Stimulated activated CD4-positive, alpha-beta T cell treated with anti-CD3 and anti-CD28 coated beads, TNF-alpha, amount 100 ng/mL, for 24 hours (primary cell): ENCODE data around the gene MAD1L1.

ENCODE experiments used
- DNase-seq, 3 experiments: peaks; one replicate each; pipeline ENCODE4 v3.0.0-alpha.2; 2020; ENCODE audit warnings: low read depth in 3 of 3

Gene MAD1L1

GRCh38 chr7:2090526-2091520 lies 141.9 kb downstream of the MAD1L1 start:
- DNase-seq: no peak

GRCh38 chr7:2088801-2089200 lies 143.9 kb downstream of the MAD1L1 start:
- DNase-seq: no peak

- no peak for DNase-seq
Observed at GRCh38 chr7:2087744-2088143, 145.0 kb downstream of the MAD1L1 start.

- no peak for DNase-seq
Observed at GRCh38 chr7:2086229-2086628, 146.5 kb downstream of the MAD1L1 start.

GRCh38 chr7:2085804-2086203 lies 146.9 kb downstream of the MAD1L1 start:
- no peak for DNase-seq

- DNase-seq: no peak
Observed at GRCh38 chr7:2084781-2085505, 147.8 kb downstream of the MAD1L1 start.

GRCh38 chr7:2084331-2084730 lies 148.4 kb downstream of the MAD1L1 start:
- DNase-seq: no peak

GRCh38 chr7:2083362-2083761 lies 149.4 kb downstream of the MAD1L1 start:
- DNase-seq: no peak

GRCh38 chr7:2082139-2082998 lies 150.4 kb downstream of the MAD1L1 start:
- DNase-seq: no peak

- DNase-seq: no peak
Observed at GRCh38 chr7:2081526-2082135, 151.1 kb downstream of the MAD1L1 start.

GRCh38 chr7:2080477-2080876 lies 152.3 kb downstream of the MAD1L1 start:
- no peak for DNase-seq

GRCh38 chr7:2080060-2080387 lies 152.7 kb downstream of the MAD1L1 start:
- DNase-seq: no peak

GRCh38 chr7:2079332-2080059 lies 153.2 kb downstream of the MAD1L1 start:
- DNase-seq: no peak

- no peak for DNase-seq
Observed at GRCh38 chr7:2078899-2079298, 153.8 kb downstream of the MAD1L1 start.

- DNase-seq: no peak
Observed at GRCh38 chr7:2076649-2077064, 156.1 kb downstream of the MAD1L1 start.

GRCh38 chr7:2075811-2076210 lies 156.9 kb downstream of the MAD1L1 start:
- no peak for DNase-seq

- DNase-seq: no peak
Observed at GRCh38 chr7:2074691-2075090, 158.1 kb downstream of the MAD1L1 start.

GRCh38 chr7:2072798-2073197 lies 159.9 kb downstream of the MAD1L1 start:
- no peak for DNase-seq

GRCh38 chr7:2072042-2072441 lies 160.7 kb downstream of the MAD1L1 start:
- no peak for DNase-seq

- DNase-seq: no peak
Observed at GRCh38 chr7:2071133-2071832, 161.5 kb downstream of the MAD1L1 start.
